OCI-M2 (cell line): Measurements from ENCODE around the gene NEGR1.

Experiments
- DNase-seq: peaks from one replicate; lab custom pipeline; 2025; ENCODE audit not compliant: unreplicated experiment; lab: John Stamatoyannopoulos, UW

NEGR1 gene

GRCh38 chr1:71869326-71869725 is 413.0 kb downstream of the NEGR1 start:
- DNase-seq = no peak

GRCh38 chr1:71862756-71863155 is 419.6 kb downstream of the NEGR1 start:
- no peak for DNase-seq

GRCh38 chr1:71861022-71861421 is 421.3 kb downstream of the NEGR1 start:
- no peak for DNase-seq

GRCh38 chr1:71859806-71860205 is 422.5 kb downstream of the NEGR1 start:
- no peak for DNase-seq

GRCh38 chr1:71857862-71858261 is 424.5 kb downstream of the NEGR1 start:
- DNase-seq = no peak

- DNase-seq = no peak
These were observed 429.0 kb downstream of the NEGR1 start for GRCh38 chr1:71853360-71853759.

GRCh38 chr1:71850936-71851335 is 431.4 kb downstream of the NEGR1 start:
- DNase-seq = no peak

GRCh38 chr1:71850515-71850914 is 431.8 kb downstream of the NEGR1 start:
- no peak for DNase-seq

GRCh38 chr1:71843012-71843411 is 439.3 kb downstream of the NEGR1 start:
- no peak for DNase-seq

- no peak for DNase-seq
These were observed 442.5 kb downstream of the NEGR1 start for GRCh38 chr1:71839876-71840275.

GRCh38 chr1:71836904-71837303 is 445.4 kb downstream of the NEGR1 start:
- no peak for DNase-seq

GRCh38 chr1:71835442-71835813 is 446.9 kb downstream of the NEGR1 start:
- DNase-seq = no peak

GRCh38 chr1:71834601-71835441 is 447.5 kb downstream of the NEGR1 start:
- no peak for DNase-seq

GRCh38 chr1:71831646-71832045 is 450.7 kb downstream of the NEGR1 start:
- DNase-seq = no peak

GRCh38 chr1:71829346-71829745 is 453.0 kb downstream of the NEGR1 start:
- no peak for DNase-seq

GRCh38 chr1:71828431-71829012 is 453.8 kb downstream of the NEGR1 start:
- no peak for DNase-seq

GRCh38 chr1:71823708-71824305 is 458.5 kb downstream of the NEGR1 start:
- no peak for DNase-seq

GRCh38 chr1:71817028-71817427 is 465.3 kb downstream of the NEGR1 start:
- no peak for DNase-seq

GRCh38 chr1:71809085-71809484 is 473.3 kb downstream of the NEGR1 start:
- DNase-seq = no peak

- DNase-seq = no peak
These were observed 478.2 kb downstream of the NEGR1 start for GRCh38 chr1:71804140-71804539.

- DNase-seq = no peak
These were observed 486.3 kb downstream of the NEGR1 start for GRCh38 chr1:71796006-71796405.

GRCh38 chr1:71792264-71792663 is 490.1 kb downstream of the NEGR1 start:
- DNase-seq = no peak
